Choroid plexus epithelial cell (primary cell): ENCODE results near the gene HRAS.

Source experiments
- DNase-seq: peaks from one replicate; pipeline ENCODE4 v3.0.0-alpha.2; 2010; ENCODE audit warnings: low read depth
- H3K4me3 ChIP-seq: 2 replicates; pipeline ENCODE4 v1.5.1; 2011; ENCODE audit warnings: low read depth, mild to moderate bottlenecking, control low read depth, low read length, moderate library complexity
- TF ChIP-seq, protein P1 (sequence below): conservative IDR thresholded peaks from 2 replicates; pipeline ENCODE4 v1.5.1; 2011; ENCODE audit warnings: low read depth, mild to moderate bottlenecking, control low read depth, inconsistent platforms, low read length, moderate library complexity

HRAS gene

GRCh38 chr11:488992-489391 is 46.4 kb downstream of the HRAS start:
- DNase-seq, result no peak
- TF ChIP-seq, protein P1, sequence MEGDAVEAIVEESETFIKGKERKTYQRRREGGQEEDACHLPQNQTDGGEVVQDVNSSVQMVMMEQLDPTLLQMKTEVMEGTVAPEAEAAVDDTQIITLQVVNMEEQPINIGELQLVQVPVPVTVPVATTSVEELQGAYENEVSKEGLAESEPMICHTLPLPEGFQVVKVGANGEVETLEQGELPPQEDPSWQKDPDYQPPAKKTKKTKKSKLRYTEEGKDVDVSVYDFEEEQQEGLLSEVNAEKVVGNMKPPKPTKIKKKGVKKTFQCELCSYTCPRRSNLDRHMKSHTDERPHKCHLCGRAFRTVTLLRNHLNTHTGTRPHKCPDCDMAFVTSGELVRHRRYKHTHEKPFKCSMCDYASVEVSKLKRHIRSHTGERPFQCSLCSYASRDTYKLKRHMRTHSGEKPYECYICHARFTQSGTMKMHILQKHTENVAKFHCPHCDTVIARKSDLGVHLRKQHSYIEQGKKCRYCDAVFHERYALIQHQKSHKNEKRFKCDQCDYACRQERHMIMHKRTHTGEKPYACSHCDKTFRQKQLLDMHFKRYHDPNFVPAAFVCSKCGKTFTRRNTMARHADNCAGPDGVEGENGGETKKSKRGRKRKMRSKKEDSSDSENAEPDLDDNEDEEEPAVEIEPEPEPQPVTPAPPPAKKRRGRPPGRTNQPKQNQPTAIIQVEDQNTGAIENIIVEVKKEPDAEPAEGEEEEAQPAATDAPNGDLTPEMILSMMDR, result no peak
- H3K4me3 ChIP-seq, result no peak overlapping the region

GRCh38 chr11:488579-488978 is 46.8 kb downstream of the HRAS start:
- TF ChIP-seq, protein P1, result no peak
- H3K4me3 ChIP-seq, result no peak overlapping the region
- no peak for DNase-seq

DNA sequence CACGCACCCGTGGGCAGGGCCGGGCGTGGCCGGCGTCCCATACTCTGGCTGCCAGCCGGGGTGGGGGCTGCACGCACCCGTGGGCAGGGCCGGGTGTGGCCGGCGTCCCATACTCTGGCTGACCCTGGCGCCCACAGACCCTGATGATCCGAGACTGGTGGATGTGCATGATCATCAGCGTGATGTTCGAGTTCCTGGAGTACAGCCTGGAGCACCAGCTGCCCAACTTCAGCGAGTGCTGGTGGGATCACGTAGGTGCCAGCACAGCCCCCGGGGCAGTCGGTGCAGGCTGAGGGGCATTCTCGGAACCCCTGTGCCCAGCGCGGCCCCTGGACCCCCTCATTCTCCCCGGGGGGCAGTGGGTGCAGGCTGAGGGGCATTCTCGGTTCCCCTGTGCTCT is 47.3 kb downstream of the HRAS start:
- DNase-seq, result no peak
- H3K4me3 ChIP-seq, result no peak overlapping the region
- TF ChIP-seq, protein P1, result no peak

- no peak for DNase-seq
- TF ChIP-seq, protein P1, result no peak
- H3K4me3 ChIP-seq, result no peak overlapping the region
Measured at GRCh38 chr11:487571-488021, 47.8 kb downstream of the HRAS start.

DNA sequence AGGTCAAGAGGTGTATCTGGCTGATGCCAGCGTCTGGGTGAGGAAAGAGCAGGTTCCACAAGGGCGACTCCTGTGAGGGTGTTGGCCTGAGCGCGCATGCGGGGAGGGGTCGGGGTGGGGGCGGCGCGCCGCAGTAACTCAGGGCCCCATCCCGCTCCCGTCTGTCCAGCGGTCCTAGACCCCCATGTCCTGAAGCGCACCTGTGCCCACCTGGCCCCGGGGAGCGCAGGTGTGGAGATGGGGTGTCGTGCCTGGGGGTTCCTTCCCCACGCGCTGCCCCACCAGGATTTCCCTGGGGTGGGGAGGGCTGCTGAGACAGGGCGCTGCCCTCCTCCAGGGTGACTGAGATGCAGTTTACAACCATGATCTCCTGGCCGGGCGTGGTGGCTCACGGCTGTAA is 49.2 kb downstream of the HRAS start:
- TF ChIP-seq, protein P1, result no peak
- no peak overlapping the region for H3K4me3 ChIP-seq
- no peak for DNase-seq

GRCh38 chr11:484616-485015 is 50.8 kb downstream of the HRAS start:
- DNase-seq, result no peak
- TF ChIP-seq, protein P1, result no peak
- H3K4me3 ChIP-seq, result no peak overlapping the region
